ENCODE data around the gene GORAB.

The GORAB gene

GRCh38 chr1:170521818-170522217, 10.1 kb upstream of the GORAB start:
- DNase-seq (ENCODE audit: low read depth), result no peak
- H3K4me3 ChIP-seq (ENCODE audit: low read length), result no peak overlapping the region
- TF ChIP-seq, protein P1, sequence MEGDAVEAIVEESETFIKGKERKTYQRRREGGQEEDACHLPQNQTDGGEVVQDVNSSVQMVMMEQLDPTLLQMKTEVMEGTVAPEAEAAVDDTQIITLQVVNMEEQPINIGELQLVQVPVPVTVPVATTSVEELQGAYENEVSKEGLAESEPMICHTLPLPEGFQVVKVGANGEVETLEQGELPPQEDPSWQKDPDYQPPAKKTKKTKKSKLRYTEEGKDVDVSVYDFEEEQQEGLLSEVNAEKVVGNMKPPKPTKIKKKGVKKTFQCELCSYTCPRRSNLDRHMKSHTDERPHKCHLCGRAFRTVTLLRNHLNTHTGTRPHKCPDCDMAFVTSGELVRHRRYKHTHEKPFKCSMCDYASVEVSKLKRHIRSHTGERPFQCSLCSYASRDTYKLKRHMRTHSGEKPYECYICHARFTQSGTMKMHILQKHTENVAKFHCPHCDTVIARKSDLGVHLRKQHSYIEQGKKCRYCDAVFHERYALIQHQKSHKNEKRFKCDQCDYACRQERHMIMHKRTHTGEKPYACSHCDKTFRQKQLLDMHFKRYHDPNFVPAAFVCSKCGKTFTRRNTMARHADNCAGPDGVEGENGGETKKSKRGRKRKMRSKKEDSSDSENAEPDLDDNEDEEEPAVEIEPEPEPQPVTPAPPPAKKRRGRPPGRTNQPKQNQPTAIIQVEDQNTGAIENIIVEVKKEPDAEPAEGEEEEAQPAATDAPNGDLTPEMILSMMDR (conservative IDR thresholded peaks at IDR 0.05; ENCODE audit: low read depth, low read length), result no peak

- peak overlapping the region; percentile 66 for H3K4me3 ChIP-seq (ENCODE audit: low read length)
- no peak for DNase-seq (ENCODE audit: low read depth)
- TF ChIP-seq, protein P1 (conservative IDR thresholded peaks at IDR 0.05; ENCODE audit: low read depth, low read length), result no peak
Observed at GRCh38 chr1:170530972-170531757, 801 bp upstream of the GORAB start.

DNA sequence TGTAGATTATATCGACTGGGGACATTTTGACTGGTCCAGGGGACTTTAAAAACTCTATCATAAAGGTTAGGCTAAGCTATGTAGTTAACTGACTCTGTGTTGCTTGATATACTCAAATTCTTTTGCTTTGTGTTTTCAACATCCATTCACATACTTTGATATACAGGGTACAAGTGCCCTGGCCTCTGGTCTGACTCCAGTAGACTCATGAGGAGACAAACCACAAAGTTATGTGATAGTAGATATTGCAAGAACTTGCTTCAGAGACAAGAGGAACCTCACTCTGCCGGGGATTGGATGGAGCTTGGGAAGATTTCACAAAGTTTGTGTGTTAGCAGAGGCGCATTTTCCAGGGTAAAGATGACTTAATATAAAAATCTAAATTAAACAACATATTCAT, 1.3 kb downstream of the GORAB start:
- peak overlapping the region; percentile 66 for H3K4me3 ChIP-seq (ENCODE audit: low read length)
- no peak for DNase-seq (ENCODE audit: low read depth)

DNA sequence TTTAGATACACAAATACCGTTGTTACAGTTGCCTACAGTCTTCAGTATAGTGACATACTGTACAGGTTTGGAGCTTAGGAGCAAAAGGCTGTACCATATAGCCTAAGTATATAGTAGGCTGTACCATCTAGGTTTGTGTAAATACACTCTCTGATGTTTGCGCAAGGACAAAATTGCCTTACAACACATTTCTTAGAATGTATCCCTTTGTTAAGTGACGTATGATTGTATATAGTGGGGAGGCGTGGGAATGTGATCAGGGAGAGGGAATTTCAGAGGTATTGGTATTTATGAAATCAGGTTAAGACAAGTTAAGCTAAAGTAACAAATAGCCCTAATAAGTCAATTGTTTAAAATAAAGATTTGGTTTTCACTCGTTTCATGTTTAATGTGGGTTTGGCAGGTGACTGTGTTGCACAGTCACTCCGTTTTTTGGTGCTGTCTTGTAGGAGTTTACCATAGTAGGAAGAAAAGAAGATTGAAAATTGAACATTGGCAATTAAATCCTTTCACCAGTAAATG, 2.7 kb downstream of the GORAB start:
- no peak for DNase-seq (ENCODE audit: low read depth)
- no peak overlapping the region for H3K4me3 ChIP-seq (ENCODE audit: low read length)
- TF ChIP-seq, protein P1 (conservative IDR thresholded peaks at IDR 0.05; ENCODE audit: low read depth, low read length), result no peak

More for the DNA sequence above, 1.3 kb downstream of the GORAB start:
- TF ChIP-seq, protein P1 (conservative IDR thresholded peaks at IDR 0.05; ENCODE audit: low read depth, low read length), result no peak

GRCh38 chr1:170535418-170535817, 3.5 kb downstream of the GORAB start:
- no peak for DNase-seq (ENCODE audit: low read depth)
- TF ChIP-seq, protein P1 (conservative IDR thresholded peaks at IDR 0.05; ENCODE audit: low read depth, low read length), result no peak
- no peak overlapping the region for H3K4me3 ChIP-seq (ENCODE audit: low read length)

DNA sequence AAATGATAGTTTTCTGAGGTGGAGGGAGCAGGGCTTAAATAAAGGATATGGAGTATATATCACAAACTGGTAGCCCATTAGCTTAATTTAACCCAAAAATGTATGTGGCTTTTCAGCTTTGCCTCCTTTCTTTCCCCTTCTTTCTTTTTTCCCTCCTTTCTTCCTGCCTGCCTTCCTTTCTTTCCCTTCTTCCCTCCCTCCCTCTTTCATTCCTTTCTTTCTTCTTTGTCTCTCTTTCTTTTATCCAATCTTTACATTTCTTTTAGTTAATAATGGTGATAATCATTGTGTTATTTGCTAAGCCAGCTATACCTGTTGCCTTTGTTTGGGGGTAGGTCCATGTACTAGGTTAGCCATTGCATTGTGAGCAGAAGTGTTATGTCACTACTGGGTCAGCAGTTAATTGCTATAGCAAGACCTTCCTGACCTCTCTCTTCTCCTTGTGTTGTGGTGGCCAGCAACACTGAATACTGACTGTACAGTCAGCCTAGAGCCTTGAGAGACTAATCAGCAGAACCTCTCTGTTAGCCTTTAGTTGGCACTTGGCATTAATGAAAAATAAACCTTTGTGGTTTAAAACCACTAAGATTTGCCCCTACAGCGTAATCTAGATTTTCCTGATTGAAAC, 5.1 kb downstream of the GORAB start:
- no peak for DNase-seq (ENCODE audit: low read depth)
- TF ChIP-seq, protein P1 (conservative IDR thresholded peaks at IDR 0.05; ENCODE audit: low read depth, low read length), result no peak
- no peak overlapping the region for H3K4me3 ChIP-seq (ENCODE audit: low read length)
